ENCODE measurements around the gene SULT2B1. TPM values are rescaled to one million over a fixed set of nuclear protein-coding genes. Genes with fewer than 3 reads are reported as not detected.

SULT2B1 gene
- total and polyA plus RNA-seq, 2 of the 4 experiments (the other 2 are of a cell fraction) = 0.09 TPM; not detected in 1

DNA sequence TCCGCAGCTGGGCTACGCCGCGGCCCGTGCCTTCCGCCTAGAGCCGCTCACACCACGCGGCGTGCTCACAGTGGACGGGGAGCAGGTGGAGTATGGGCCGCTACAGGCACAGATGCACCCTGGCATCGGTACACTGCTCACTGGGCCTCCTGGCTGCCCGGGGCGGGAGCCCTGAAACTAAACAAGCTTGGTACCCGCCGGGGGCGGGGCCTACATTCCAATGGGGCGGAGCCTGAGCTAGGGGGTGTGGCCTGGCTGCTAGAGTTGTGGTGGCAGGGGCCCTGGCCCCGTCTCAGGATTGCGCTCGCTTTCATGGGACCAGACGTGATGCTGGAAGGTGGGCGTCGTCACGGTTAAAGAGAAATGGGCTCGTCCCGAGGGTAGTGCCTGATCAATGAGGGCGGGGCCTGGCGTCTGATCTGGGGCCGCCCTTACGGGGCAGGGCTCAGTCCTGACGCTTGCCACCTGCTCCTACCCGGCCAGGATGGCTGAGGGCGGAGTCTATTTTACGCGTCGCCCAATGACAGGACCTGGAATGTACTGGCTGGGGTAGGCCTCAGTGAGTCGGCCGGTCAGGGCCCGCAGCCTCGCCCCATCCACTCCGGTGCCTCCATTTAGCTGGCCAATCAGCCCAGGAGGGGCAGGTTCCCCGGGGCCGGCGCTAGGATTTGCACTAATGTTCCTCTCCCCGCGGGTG lies 77.8 kb downstream of the SULT2B1 start:
- dilution Hi-C loops (cut with HindIII; ENCODE audit: low sequenced_read_pairs, unreplicated experiment) (no loop called here), intact Hi-C loops (cut with micrococcal nuclease) (no loop called here), in situ Hi-C loops (cut with MboI; ENCODE audit: low sequenced_read_pairs) (no loop called here)
- Histone ChIP-seq H3K79me1 (ENCODE audit: low read depth in 1 of 2, low read length in 2 of 2) (peaks cover 4 to 17% of the 10 kb centered on the region in 2 experiments), H3K23ac (ENCODE audit: low read depth, low read length) (no peak overlapping the region), H4K91ac (ENCODE audit: insufficient read depth, low read depth, low read length) (no peak overlapping the region), H3K18ac (ENCODE audit: low read depth, low read length) (no peak overlapping the region), H3K4me2 (ENCODE audit: low read depth, low read length) (no peak overlapping the region), H2AK5ac (ENCODE audit: low read depth, low read length) (peak overlapping the region; percentile 64; the same call in 1 of the 2 replicates), H3K27me3 (ENCODE audit: control insufficient read depth, insufficient read depth, low read length) (no peaks in the 10 kb centered on the region), H4K8ac (ENCODE audit: low read depth in 2 of 2, low read length in 2 of 2) (peak overlapping the region in 1 of 2 experiments; percentile 59; a peak in 1 of 4 replicates), H3K27ac (ENCODE audit: insufficient read depth, low read length) (no peak overlapping the region), H2BK20ac (ENCODE audit: low read depth, low read length) (no peak overlapping the region), H3K9me3 (ENCODE audit: control insufficient read depth, insufficient read depth, low read length) (no peaks in the 10 kb centered on the region), H2AK9ac (replicated peaks; ENCODE audit: low read depth, low read length, poor library complexity) (no peak overlapping the region), H2BK15ac (ENCODE audit: low read depth, low read length) (no peak overlapping the region), H3K4me1 (ENCODE audit: control insufficient read depth, insufficient read depth, low read length) (peaks cover 37% of the 10 kb centered on the region), H3K9me1 (ENCODE audit: insufficient read depth, low read length) (peaks cover 18% of the 10 kb centered on the region), H3K4me3 (ENCODE audit: insufficient read depth, low read depth, low read length) (no peak overlapping the region), H2BK5ac (ENCODE audit: low read depth, low read length, poor library complexity, severe bottlenecking) (no peak overlapping the region), H4K5ac (ENCODE audit: low read depth, low read length) (no peak overlapping the region), H4K20me1 (ENCODE audit: insufficient read depth, low read length) (no peaks in the 10 kb centered on the region), H2AFZ (replicated peaks; ENCODE audit: low read length, poor library complexity) (peak overlapping the region; percentile 46), H3K14ac (replicated peaks; ENCODE audit: low read depth, low read length) (no peak overlapping the region), H3K56ac (ENCODE audit: extremely low read depth, insufficient read depth, low read length) (no peak overlapping the region), H3K36me3 (ENCODE audit: control insufficient read depth, insufficient read depth, low read length) (peaks cover 6% of the 10 kb centered on the region; the same call in 1 of the 2 replicates), H3K4ac (ENCODE audit: low read depth, low read length) (no peak overlapping the region), H3K9ac (ENCODE audit: low read depth, low read length) (no peak overlapping the region), H2BK120ac (ENCODE audit: low read depth, low read length) (no peak overlapping the region)
- CTCF ChIA-PET = no interaction called here
- ATAC-seq (ENCODE audit: low read depth) = peak; percentile 10
- WGBS, 2 experiments (ENCODE audit: extremely low coverage in 2 of 2, insufficient read length in 1 of 2) = 49% methylated on average over 27 of the region's 48 CpGs; no CpG with 5 or more reads in 1 of the 2 experiments
- POLR2A ChIA-PET (ENCODE audit: unreplicated experiment) = interaction anchor here (0.5 kb wide), 1 partner anchor 906 kb away, joined by 5 read pairs; no protein-coding TSS in a partner anchor
- DNase-seq = no peak
- BruUV-seq (replicated peaks) = no TSS peak
- TF ChIP-seq RFX5 (IDR thresholded peaks at IDR 0.05; ENCODE audit: low read depth, low read length) = no peak
- TF ChIP-seq MAZ (IDR thresholded peaks at IDR 0.05; ENCODE audit: borderline replicate concordance, low read depth, low read length) = no peak
- TF ChIP-seq ELK1 (IDR thresholded peaks at IDR 0.05; ENCODE audit: borderline replicate concordance, low read depth, low read length) = no peak
- TF ChIP-seq MXI1 (IDR thresholded peaks at IDR 0.05; ENCODE audit: borderline replicate concordance, low read depth, low read length) = no peak
- TF ChIP-seq RCOR1 (IDR thresholded peaks at IDR 0.05; ENCODE audit: insufficient replicate concordance, low read length) = no peak
- no peak for TF ChIP-seq CTCF (conservative IDR thresholded peaks at IDR 0.05; ENCODE audit: low read depth, low read length)
- TF ChIP-seq FOS (IDR thresholded peaks at IDR 0.05; ENCODE audit: low read depth, low read length) = no peak
- TF ChIP-seq MAFK (IDR thresholded peaks at IDR 0.05; ENCODE audit: low read depth, low read length) = no peak
- TF ChIP-seq CEBPB (IDR thresholded peaks at IDR 0.05; ENCODE audit: low read depth, low read length) = no peak
- TF ChIP-seq USF2 (IDR thresholded peaks at IDR 0.05; ENCODE audit: low read depth, low read length) = no peak
- no peak for TF ChIP-seq CHD1 (IDR thresholded peaks at IDR 0.05; ENCODE audit: low read depth, low read length)
- TF ChIP-seq BHLHE40 (IDR thresholded peaks at IDR 0.05; ENCODE audit: low read depth, low read length) = no peak
- TF ChIP-seq NFE2L2 (IDR thresholded peaks at IDR 0.05; ENCODE audit: low read depth, low read length) = no peak
- no peak for TF ChIP-seq POLR2A (IDR thresholded peaks at IDR 0.05; ENCODE audit: low read depth, low read length)
- no peak for TF ChIP-seq SMC3 (IDR thresholded peaks at IDR 0.05; ENCODE audit: low read depth, low read length)
